ENCODE results near the gene CAMTA1.

The CAMTA1 gene

GRCh38 chr1:6858596-6858995 is 73.3 kb downstream of the CAMTA1 start:
- DNase-seq, result no peak

GRCh38 chr1:6859415-6860343 is 74.4 kb downstream of the CAMTA1 start:
- no peak for DNase-seq

DNA sequence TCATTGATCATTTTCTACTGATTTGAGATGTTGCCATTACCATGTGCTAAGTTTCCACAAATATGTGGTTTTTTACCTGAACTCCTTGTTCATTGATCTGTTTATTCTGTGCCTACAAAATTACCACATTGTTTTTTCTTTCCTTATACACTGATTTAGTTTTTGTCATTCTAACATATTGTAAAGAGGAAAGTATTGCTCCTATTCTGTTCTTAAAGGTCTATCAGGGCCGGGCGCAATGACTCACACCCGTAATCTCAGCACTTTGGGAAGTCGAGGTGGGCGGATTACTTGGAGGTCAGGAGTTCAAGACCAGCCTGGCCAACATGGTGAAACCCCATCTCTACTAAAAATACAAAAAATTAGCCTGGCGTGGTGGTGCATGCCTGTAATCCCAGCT is 75.1 kb downstream of the CAMTA1 start:
- DNase-seq, result no peak

GRCh38 chr1:6861075-6861724 is 75.9 kb downstream of the CAMTA1 start:
- DNase-seq, result no peak

- DNase-seq, result no peak
Observed at GRCh38 chr1:6862906-6863305, 77.7 kb downstream of the CAMTA1 start.

- no peak for DNase-seq
Observed at GRCh38 chr1:6864166-6864565, 78.9 kb downstream of the CAMTA1 start.

DNA sequence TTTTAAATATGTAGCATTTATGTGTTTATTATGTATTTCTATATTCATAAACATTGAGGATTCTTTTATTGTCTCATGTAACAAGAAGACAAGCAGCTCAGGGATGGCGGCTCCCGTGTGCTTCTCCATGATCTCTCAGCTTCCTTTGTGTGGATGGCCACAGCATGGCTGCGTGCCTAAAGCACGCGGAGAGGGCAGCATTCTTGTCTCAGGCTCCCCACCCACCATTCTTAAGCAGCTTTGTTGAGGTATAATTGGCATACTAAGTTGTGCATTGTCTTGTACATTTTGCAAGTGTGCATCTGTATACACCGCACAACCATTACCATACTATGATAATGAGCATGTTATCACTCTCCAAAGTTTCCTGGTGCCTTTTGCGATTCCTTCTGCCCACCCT is 81.6 kb downstream of the CAMTA1 start:
- DNase-seq, result no peak

- no peak for DNase-seq
Observed at GRCh38 chr1:6867321-6867720, 82.1 kb downstream of the CAMTA1 start.

DNA sequence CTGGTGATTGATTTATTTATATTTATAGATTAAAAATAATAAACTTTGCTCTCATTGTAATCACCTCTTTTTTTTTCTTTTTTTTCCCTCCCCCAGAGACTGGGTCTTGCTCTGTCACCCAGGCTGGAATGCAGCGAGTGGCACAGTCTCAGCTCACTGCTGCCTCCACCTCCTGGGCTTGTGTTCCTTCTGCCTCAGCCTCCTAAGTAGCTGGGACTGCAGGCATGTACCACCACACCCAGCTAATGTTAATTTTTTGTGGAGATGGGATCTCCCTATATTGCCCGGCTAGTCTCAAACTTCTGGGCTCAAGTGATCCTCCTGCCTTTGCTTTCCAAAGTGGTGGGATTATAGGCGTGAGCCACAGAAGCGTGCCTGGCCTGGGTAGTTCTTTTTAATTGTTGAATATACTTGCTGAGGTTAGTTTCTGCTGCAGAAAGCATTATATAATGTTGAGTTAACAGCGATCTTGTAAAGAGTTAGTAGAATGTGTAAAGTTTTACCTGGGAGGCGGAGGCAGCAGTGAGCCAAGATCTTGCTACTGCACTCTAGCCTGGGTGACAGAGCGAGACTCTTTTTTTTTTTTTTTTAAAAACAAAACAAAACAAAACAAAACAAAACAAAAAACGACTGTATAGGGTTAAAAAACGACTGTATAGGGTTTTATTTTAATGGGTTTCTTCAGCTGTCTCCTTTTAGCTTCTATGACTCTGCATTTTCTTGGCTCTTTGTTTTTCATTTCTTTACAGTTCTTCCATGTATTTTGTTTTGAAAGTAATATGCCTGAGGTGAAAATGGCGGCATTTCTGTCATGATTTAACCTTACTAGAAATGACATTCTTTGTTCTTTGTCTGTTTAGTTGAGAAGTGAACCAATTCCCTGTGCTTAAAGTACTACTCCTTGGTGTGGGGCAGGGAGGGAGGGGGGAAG is 82.7 kb downstream of the CAMTA1 start:
- DNase-seq, result no peak

DNA sequence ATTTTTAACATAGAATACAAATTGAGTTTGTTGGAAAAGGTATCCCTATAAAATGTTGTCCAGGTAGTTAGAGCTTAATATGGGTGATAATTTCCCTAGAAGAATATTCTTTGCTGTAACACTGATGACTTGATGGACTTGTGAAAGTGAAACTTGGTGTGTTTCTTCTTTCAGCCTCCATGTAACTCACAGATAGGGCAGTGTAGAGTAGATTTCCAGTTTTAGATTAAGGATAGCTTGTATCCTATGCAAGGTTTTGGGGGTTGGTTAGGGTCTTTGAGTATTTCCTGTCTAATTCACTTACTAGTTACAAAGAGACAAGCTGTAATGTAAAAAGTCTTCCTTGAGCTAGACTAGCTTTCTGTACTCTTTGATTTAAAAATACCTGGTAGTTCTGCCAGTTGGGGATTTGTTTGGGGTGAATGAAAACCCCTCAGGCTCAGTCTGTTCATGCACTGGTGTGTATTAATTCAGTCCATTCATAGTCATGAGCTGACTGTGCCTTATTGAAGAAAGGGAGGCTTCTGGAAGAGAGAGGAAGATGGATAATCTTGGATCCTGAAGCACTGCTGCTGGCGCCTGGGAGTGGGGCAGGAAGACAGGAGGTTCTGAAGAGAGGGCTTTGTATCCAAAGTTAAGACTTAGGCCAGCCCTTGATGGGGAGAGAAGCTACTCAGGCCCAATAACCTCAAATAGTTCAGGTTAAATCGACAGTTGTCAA is 83.6 kb downstream of the CAMTA1 start:
- DNase-seq, result no peak

GRCh38 chr1:6869545-6869944 is 84.3 kb downstream of the CAMTA1 start:
- no peak for DNase-seq

DNA sequence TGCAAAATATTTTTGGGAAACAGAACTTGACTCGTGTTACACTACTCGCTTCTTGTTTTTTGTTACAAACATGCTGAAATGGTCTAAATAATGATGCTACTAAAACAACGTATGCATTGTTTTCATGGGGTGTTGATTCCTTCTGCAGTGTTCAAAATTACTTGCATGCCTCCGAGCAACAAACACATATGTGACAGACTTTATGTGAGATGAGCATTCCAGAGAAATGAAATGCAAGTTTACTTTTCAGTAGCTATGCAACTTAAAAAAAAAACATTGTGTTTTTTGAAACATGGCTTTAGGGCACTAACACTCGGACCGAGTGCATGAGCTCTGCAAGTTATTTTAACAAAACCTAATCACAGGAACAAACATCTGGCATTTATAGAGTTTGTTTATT is 84.8 kb downstream of the CAMTA1 start:
- DNase-seq, result no peak

- no peak for DNase-seq
Observed at GRCh38 chr1:6870571-6870970, 85.3 kb downstream of the CAMTA1 start.

GRCh38 chr1:6871300-6871972 is 86.2 kb downstream of the CAMTA1 start:
- DNase-seq, result no peak

DNA sequence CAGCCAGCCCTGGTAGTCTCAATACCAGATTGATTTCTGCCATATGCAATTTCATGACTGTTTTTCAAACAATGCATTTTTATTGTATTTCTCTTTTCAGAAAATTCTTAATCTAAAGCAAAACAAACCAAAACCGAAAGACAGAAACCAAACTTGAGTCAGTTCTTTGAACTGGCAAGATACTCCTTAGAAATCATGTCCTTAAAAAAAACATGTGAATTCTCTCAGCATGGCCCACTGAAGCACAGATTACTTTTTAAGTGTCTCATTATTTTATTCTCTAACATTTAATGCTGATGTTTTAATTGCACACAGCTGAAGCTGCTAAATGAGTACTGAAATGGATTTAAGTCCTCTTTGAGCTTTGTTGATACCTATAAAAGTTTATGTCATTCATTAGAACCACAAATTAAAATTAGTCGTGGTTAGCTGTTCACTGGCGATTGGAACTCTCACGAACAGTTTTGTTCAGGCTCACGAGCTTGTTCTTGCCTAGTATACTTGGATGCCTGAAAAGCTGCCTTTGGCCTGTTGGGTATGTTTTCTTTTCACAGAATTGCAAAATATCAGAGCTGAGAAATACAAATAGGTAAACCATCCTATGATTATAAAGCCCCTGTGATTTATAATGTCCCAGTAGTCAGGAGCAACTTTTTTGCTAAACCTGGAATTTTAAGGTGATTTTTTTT is 87.5 kb downstream of the CAMTA1 start:
- no peak for DNase-seq

GRCh38 chr1:6873298-6874015 is 88.2 kb downstream of the CAMTA1 start:
- no peak for DNase-seq

DNA sequence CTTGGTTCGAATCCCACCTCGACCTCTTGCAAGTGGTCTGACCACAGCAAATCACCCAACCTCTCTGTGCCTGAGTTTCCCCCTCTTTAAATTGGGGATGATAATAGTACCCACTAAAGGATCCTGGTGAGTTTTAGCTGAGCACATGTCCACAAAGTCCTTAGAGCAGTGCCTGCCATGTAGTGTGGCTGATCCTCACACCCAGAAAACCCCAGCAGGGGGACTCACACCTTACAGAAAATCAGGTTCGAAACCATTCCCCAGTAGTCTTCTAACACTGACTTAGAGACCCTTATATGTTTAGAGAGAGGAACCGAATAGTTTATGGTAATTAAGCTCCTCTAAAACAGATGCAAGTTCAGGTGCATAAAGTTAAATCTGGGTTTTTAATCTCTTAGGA is 89.0 kb downstream of the CAMTA1 start:
- no peak for DNase-seq

- no peak for DNase-seq
Observed at GRCh38 chr1:6880951-6881690, 95.9 kb downstream of the CAMTA1 start.

DNA sequence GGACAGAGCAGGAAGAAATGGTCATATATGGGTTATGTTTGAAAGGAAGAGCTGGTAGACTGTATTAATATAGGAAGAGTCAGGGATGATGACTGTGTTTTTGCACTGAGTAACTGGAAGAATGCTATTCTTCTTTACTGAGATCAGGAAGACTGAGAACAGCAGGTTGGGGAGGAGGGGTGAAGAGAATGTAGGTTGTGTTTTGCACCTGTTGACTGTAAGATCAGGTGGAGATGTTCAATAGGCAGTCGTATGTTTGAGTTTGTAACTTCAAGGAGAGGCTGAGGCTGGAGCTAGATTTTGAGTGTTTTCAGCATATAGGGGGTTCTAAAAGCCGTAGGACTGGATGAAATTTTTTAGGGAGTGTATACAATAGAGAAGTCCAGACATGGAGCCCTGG is 97.2 kb downstream of the CAMTA1 start:
- DNase-seq, result no peak

- DNase-seq, result no peak
Observed at GRCh38 chr1:6884652-6885153, 99.4 kb downstream of the CAMTA1 start.

All from GOT3 (cell line).